HepG2 (cell line): ENCODE measurements around the gene TMEM87B. TPM values are rescaled to one million over a fixed set of nuclear protein-coding genes. Genes with fewer than 3 reads are reported as not detected.

Source experiments
- ATAC-seq: fragments of 200-7000 bp; cut with Tn5 transposase; 3 replicates; pipeline ENCODE4 v1.9.1; 2020; ENCODE audit warnings: mild to moderate bottlenecking, moderate library complexity
- BruUV-seq: library from RNA; stranded (reverse); fragments of 400-500 nt; replicated peaks from 2 replicates; lab custom pipeline; 2021; lab: Mats Ljungman, UMichigan
- CTCF ChIA-PET: fragments of 300-600 bp; formaldehyde crosslinking; extraction: SDS; loops from one replicate; lab custom pipeline; 2021; ENCODE audit warnings: low total read pairs, inconsistent platforms, low intra/inter-chr PET ratio; lab: Yijun Ruan, JAX
- POLR2A ChIA-PET: fragments of 350-600 bp; sonication (Branson Sonifier 250); formaldehyde crosslinking; loops from one replicate; lab custom pipeline; 2020; ENCODE audit warnings: antibody characterized with exemption, inconsistent platforms; lab: Yijun Ruan, JAX
- DNase-seq: peaks from one replicate; pipeline ENCODE4 v3.0.0-alpha.2; 2015; ENCODE audit warnings: low spot score
- FAIRE-seq: peaks from 3 replicates; lab custom pipeline; 2011; peaks lifted over from hg19 to GRCh38; lab: Jason Lieb, UNC
- H2AFZ ChIP-seq: one replicate; pipeline ENCODE4 v1.6.1; 2011; ENCODE audit warnings: low read length, inconsistent platforms
- H3K27ac ChIP-seq: fragments of 300-600 bp; 3 replicates; pipeline ENCODE4 v1.8.0; 2011; ENCODE audit warnings: mixed run types, mild to moderate bottlenecking, mixed read lengths, low read length, inconsistent platforms; ENCODE audit not compliant: insufficient read depth; ENCODE audit errors: extremely low read length
- H3K27me3 ChIP-seq, 2 experiments: fragments of 200-600 bp in 1 of 2; 2 replicates in 1 of 2; 3 replicates in 1 of 2; pipeline versions ENCODE4 v1.6.0 to v1.8.0; 2011; ENCODE audit warnings: low read length in 2 of 2, mild to moderate bottlenecking in 2 of 2, moderate library complexity in 2 of 2, inconsistent platforms in 1 of 2; ENCODE audit not compliant: insufficient read depth in 2 of 2, control insufficient read depth in 1 of 2
- H3K36me3 ChIP-seq, 2 experiments: fragments of 200-600 bp in 1 of 2; replicated peaks in 1 of 2; 2 replicates in 1 of 2; 3 replicates in 1 of 2; pipeline versions ENCODE4 v1.5.1 to v1.8.0; 2011; ENCODE audit warnings: low read length in 2 of 2, inconsistent platforms in 1 of 2; ENCODE audit not compliant: insufficient read depth in 2 of 2, control insufficient read depth in 1 of 2
- H3K4me1 ChIP-seq: 2 replicates; pipeline ENCODE4 v1.5.1; 2012; ENCODE audit warnings: low read length, inconsistent platforms; ENCODE audit not compliant: insufficient read depth
- H3K4me2 ChIP-seq: 2 replicates; pipeline ENCODE4 v1.6.0; 2011; ENCODE audit warnings: low read depth, low read length, inconsistent platforms
- H3K4me3 ChIP-seq, 3 experiments: fragments of 200-600 bp in 1 of 3; sonication (generic), shearing (Covaris generic) in 1 of 3; replicated peaks in 1 of 3; 2 replicates each; pipeline ENCODE4 v1.5.1; 2011 to 2016; ENCODE audit warnings: low read length in 3 of 3, inconsistent platforms in 2 of 3, low read depth in 2 of 3, mild to moderate bottlenecking in 2 of 3, control low read depth in 1 of 3, mixed read lengths in 1 of 3; ENCODE audit not compliant: insufficient read depth in 1 of 3
- H3K79me2 ChIP-seq: one replicate; pipeline ENCODE4 v1.6.1; 2011; ENCODE audit warnings: low read length, inconsistent platforms; ENCODE audit not compliant: insufficient read depth
- H3K9ac ChIP-seq: 2 replicates; pipeline ENCODE4 v1.6.0; 2011; ENCODE audit warnings: mild to moderate bottlenecking, low read depth, low read length, inconsistent platforms; ENCODE audit not compliant: insufficient read depth
- H3K9me3 ChIP-seq: 2 replicates; pipeline ENCODE4 v1.5.1; 2012; ENCODE audit warnings: mild to moderate bottlenecking, low read length
- H4K20me1 ChIP-seq: 2 replicates; pipeline ENCODE4 v1.6.0; 2011; ENCODE audit warnings: inconsistent platforms, mild to moderate bottlenecking, low read length, moderate library complexity; ENCODE audit not compliant: insufficient read depth
- BRD4 ChIP-seq: sonication (generic); formaldehyde crosslinking; IDR thresholded peaks from 2 replicates; pipeline ENCODE4 v1.4.0; 2020; ENCODE audit warnings: missing genetic modification reagents
- CCDC6 ChIP-seq: sonication (generic); formaldehyde crosslinking; IDR thresholded peaks from 2 replicates; pipeline ENCODE4 v1.8.1; 2022; ENCODE audit warnings: mild to moderate bottlenecking, missing genetic modification reagents, moderate library complexity
- CREB1 ChIP-seq, 2 experiments: fragments of 450-650 bp in 1 of 2; IDR thresholded peaks; 2 replicates each; pipeline ENCODE4 v1.6.1; 2016 to 2017; ENCODE audit warnings: control low read depth in 1 of 2, mild to moderate bottlenecking in 1 of 2, missing compliant biosample characterization in 1 of 2, missing genetic modification characterization in 1 of 2
- CTCF ChIP-seq: sonication (generic); formaldehyde crosslinking; IDR thresholded peaks from 2 replicates; pipeline ENCODE4 v1.5.0; 2020; ENCODE audit warnings: mild to moderate bottlenecking, missing genetic modification reagents, moderate library complexity
- DZIP1 ChIP-seq: sonication (generic); formaldehyde crosslinking; IDR thresholded peaks from 2 replicates; pipeline ENCODE4 v1.5.0; 2020; ENCODE audit warnings: mild to moderate bottlenecking, missing genetic modification reagents
- HNRNPH1 ChIP-seq: fragments of 200-400 bp; formaldehyde crosslinking; optimal IDR thresholded peaks from 2 replicates; pipeline ENCODE3; 2017; ENCODE audit warnings: mild to moderate bottlenecking, low read depth, low read length
- MIXL1 ChIP-seq: IDR thresholded peaks from 2 replicates; pipeline ENCODE4 v1.6.1; 2016
- TAF1 ChIP-seq: sonication (generic); formaldehyde crosslinking; IDR thresholded peaks from 2 replicates; pipeline ENCODE4 v1.4.0; 2020; ENCODE audit warnings: missing genetic modification reagents
- ZMAT5 ChIP-seq: sonication (generic); formaldehyde crosslinking; IDR thresholded peaks from 2 replicates; pipeline ENCODE4 v1.5.0; 2020; ENCODE audit warnings: mild to moderate bottlenecking, low read depth, missing genetic modification reagents, borderline replicate concordance
- ZNF124 ChIP-seq: sonication (generic); formaldehyde crosslinking; IDR thresholded peaks from 2 replicates; pipeline ENCODE4 v1.4.0; 2020; ENCODE audit warnings: missing genetic modification reagents
- ZNF800 ChIP-seq: sonication (generic); formaldehyde crosslinking; IDR thresholded peaks from 2 replicates; pipeline ENCODE4 v1.4.0; 2020; ENCODE audit warnings: missing genetic modification reagents
- WGBS: methylation state at CpG from one replicate; pipeline ENCODE4 v1.1.6; 2017; ENCODE audit warnings: low lambda C conversion rate; 5-methylcytosine and 5-hydroxymethylcytosine counted together
- in situ Hi-C: cut with HindIII; loops from 2 replicates; pipeline ENCODE4 v1.10.0; 2017; ENCODE audit warnings: low pct_unique_long_range_greater_than_20kb; ENCODE audit not compliant: extremely low pct_ligation_motif_present
- intact Hi-C: fragments of 100-400 bp; cut with micrococcal nuclease; formaldehyde crosslinking; loops from one replicate; pipeline ENCODE4 v1.10.0; 2022; ENCODE audit not compliant: unreplicated experiment
- polyA plus RNA-seq, 8 experiments: library from polyadenylated mRNA; depleted of rRNA in 3 of 8; stranded (reverse) in 7 of 8; unstranded in 1 of 8; fragments of >200 nt; fragmentation: Illumina TruSeq in 4 of 8; extraction: Trizol in 4 of 8; gene quantifications; 2 replicates each; pipeline versions ENCODE4 v1.2.1 to v1.2.3, GENCODE V29; 2011 to 2016; ENCODE audit warnings: low read depth in 4 of 8, missing spikeins in 1 of 8, mixed read lengths in 1 of 8; ENCODE audit not compliant: insufficient read depth in 1 of 8
- total RNA-seq, 5 experiments: library from RNA; depleted of rRNA; stranded (reverse); fragments of >200 nt; fragmentation: Illumina TruSeq; extraction: Trizol; gene quantifications; 2 replicates each; pipeline ENCODE4 v1.2.3, GENCODE V29; 2016; ENCODE audit warnings: low read depth in 1 of 5

Gene TMEM87B
- total and polyA plus RNA-seq, 2 of the 13 experiments (the other 11 are each of a cell fraction or from before 2014, with no cell fraction given), result 15.1 to 16.2 TPM

- ATAC-seq, result no peak; the same call in 2 of the 3 replicates
- CTCF ChIA-PET, result interaction anchor here (1.1 to 3.1 kb wide), 4 partner anchors 147 to 164 kb away, joined by 4 to 50 read pairs (median 5); partner anchors contain the start of genes ANAPC1 and MERTK
- intact Hi-C loops, result no loop called here
These were observed 6.9 kb upstream of the TMEM87B start for GRCh38 chr2:112048236-112048592.

GRCh38 chr2:112048887-112049286 lies 6.2 kb upstream of the TMEM87B start:
- in situ Hi-C loops, result no loop called here
- ChIA-PET CTCF (interaction anchor here (1.1 to 3.1 kb wide), 4 partner anchors 147 to 165 kb away, joined by 4 to 50 read pairs (median 5); partner anchors contain the start of genes ANAPC1 and MERTK), POLR2A (interaction anchor here (1.4 to 2.3 kb wide), 3 partner anchors 62 to 161 kb away, joined by 7 to 11 read pairs (median 7); no protein-coding TSS in a partner anchor)
- no peak overlapping the region for H2AFZ ChIP-seq
- H3K27ac ChIP-seq, result no peak overlapping the region
- H3K9me3 ChIP-seq, result peaks cover 19% of the 10 kb centered on the region
- intact Hi-C loops, result loop anchor here (1.0 kb wide), 3 partner anchors 69 to 162 kb away; no protein-coding TSS in a partner anchor
- no peak overlapping the region for H3K9ac ChIP-seq
- no peaks in the 10 kb centered on the region for H3K36me3 ChIP-seq
- DNase-seq (peak; percentile 71), FAIRE-seq (no peak), ATAC-seq (no peak)
- 11% methylated on average over 3 of the region's 3 CpGs for WGBS
- BruUV-seq, result no TSS peak
- H3K4me1 ChIP-seq, result peaks cover 39% of the 10 kb centered on the region
- H3K79me2 ChIP-seq, result no peaks in the 10 kb centered on the region
- no peaks in the 10 kb centered on the region; a peak in 1 of 5 replicates for H3K27me3 ChIP-seq
- peak overlapping the region in 1 of 3 experiments; percentile 49; a peak in 1 of 6 replicates for H3K4me3 ChIP-seq
- H4K20me1 ChIP-seq, result no peaks in the 10 kb centered on the region
- H3K4me2 ChIP-seq, result peak overlapping the region; percentile 82; the same call in 1 of the 2 replicates
- TF ChIP-seq ZNF124 (no peak), CTCF (peak; percentile 70), BRD4 (no peak), ZNF800 (CRISPR knock-in tag) (0 out of 2 replicates have a peak, but pooled peaks have one; percentile 1), CCDC6 (CRISPR knock-in tag) (no peak), DZIP1 (no peak), HNRNPH1 (no peak), MIXL1 (CRISPR knock-in tag) (peak; percentile 43; the same call in 1 of the 2 replicates)

More at GRCh38 chr2:112048236-112048592, 6.9 kb upstream of the TMEM87B start:
- peaks cover 36% of the 10 kb centered on the region for H3K4me1 ChIP-seq
- no peaks in the 10 kb centered on the region for H3K27me3 ChIP-seq
- H3K36me3 ChIP-seq, result no peaks in the 10 kb centered on the region
- peak overlapping the region; percentile 90 for H2AFZ ChIP-seq
- POLR2A ChIA-PET, result interaction anchor here (1.3 to 2.3 kb wide), 4 partner anchors 151 to 164 kb away, joined by 5 to 7 read pairs (median 6); no protein-coding TSS in a partner anchor
- DNase-seq, result no peak
- no peak overlapping the region for H3K27ac ChIP-seq
- H4K20me1 ChIP-seq, result no peaks in the 10 kb centered on the region
- H3K9me3 ChIP-seq, result peaks cover 19% of the 10 kb centered on the region
- H3K79me2 ChIP-seq, result no peaks in the 10 kb centered on the region
- H3K4me2 ChIP-seq, result peak overlapping the region; percentile 82
- TF ChIP-seq ZMAT5 (CRISPR knock-in tag) (no peak), TAF1 (no peak), CREB1 (IDR thresholded peaks at IDR 0.05) (no peak), CREB1 (CRISPR knock-in tag; IDR thresholded peaks at IDR 0.05) (0 out of 2 replicates have a peak, but pooled peaks have one; percentile 8)
- in situ Hi-C loops, result no loop called here
- 30% methylated on average over 4 of the region's 4 CpGs for WGBS
- peak overlapping the region; percentile 39; the same call in 1 of the 2 replicates for H3K9ac ChIP-seq
- FAIRE-seq, result no peak
- H3K4me3 ChIP-seq, result peak overlapping the region in 2 of 3 experiments; percentile 24 to 49; a peak in 3 of 6 replicates
- BruUV-seq, result no TSS peak
